ENCODE measurements around the gene COL23A1.

GRCh38 chr5:178519155-178519554, 71.0 kb downstream of the COL23A1 start:
- TF ChIP-seq CTCF (IDR thresholded peaks at IDR 0.05; ENCODE audit: low read length) = no peak
- TF ChIP-seq EZH2 (optimal IDR thresholded peaks at IDR 0.05; ENCODE audit: low read depth, low read length) = no peak

All from MM.1S (cell line).